Measurements from ENCODE around the gene A3GALT2. TPM values are rescaled to one million over a fixed set of nuclear protein-coding genes. Genes with fewer than 3 reads are reported as not detected.

The A3GALT2 gene
- polyA plus RNA-seq, 1 donor from 2014 or later: 0.35 TPM

- H3K4me2 ChIP-seq (ENCODE audit: low read length): peak overlapping the region; percentile 96
- H3K4me3 ChIP-seq (ENCODE audit: low read length): peak overlapping the region; percentile 73
- TF ChIP-seq MXI1 (conservative IDR thresholded peaks at IDR 0.05; ENCODE audit: poor library complexity, severe bottlenecking): peak; percentile 68
- peak; percentile 28 for TF ChIP-seq RAD21 (conservative IDR thresholded peaks at IDR 0.05)
- peak; percentile 54 for TF ChIP-seq SMC3 (conservative IDR thresholded peaks at IDR 0.05; ENCODE audit: poor library complexity)
- no peak for TF ChIP-seq CTCF (IDR thresholded peaks at IDR 0.05; ENCODE audit: poor library complexity, severe bottlenecking)
- peak; percentile 89 for TF ChIP-seq POLR2AphosphoS5 (IDR thresholded peaks at IDR 0.05)
- TF ChIP-seq TAF1 (IDR thresholded peaks at IDR 0.05; ENCODE audit: low read depth): no peak
- TF ChIP-seq REST (IDR thresholded peaks at IDR 0.05; ENCODE audit: borderline replicate concordance): no peak
- H3K36me3 ChIP-seq (ENCODE audit: insufficient read depth, low read length): peaks cover 9% of the 10 kb centered on the region
- peak overlapping the region; percentile 57 for H2AFZ ChIP-seq (ENCODE audit: low read depth, low read length)
- H3K9ac ChIP-seq (ENCODE audit: low read length): peak overlapping the region; percentile 88
- H3K27ac ChIP-seq (ENCODE audit: low read length): peak overlapping the region; percentile 95
- H3K9me3 ChIP-seq (ENCODE audit: low read length): no peaks in the 10 kb centered on the region
- no peaks in the 10 kb centered on the region for H3K27me3 ChIP-seq (ENCODE audit: insufficient read depth, low read depth, low read length)
- no peaks in the 10 kb centered on the region for H3K9me2 ChIP-seq (ENCODE audit: insufficient read depth, low read length)
- H4K20me1 ChIP-seq (ENCODE audit: insufficient read depth): peaks cover 2% of the 10 kb centered on the region
- no peaks in the 10 kb centered on the region for H3F3A ChIP-seq (ENCODE audit: insufficient read depth, low read length, poor library complexity, severe bottlenecking)
- peaks cover 52% of the 10 kb centered on the region for H3K79me2 ChIP-seq (replicated peaks; ENCODE audit: insufficient read depth, low read length)
Measured at GRCh38 chr1:33349778-33350610, 29.1 kb upstream of the A3GALT2 start.

- no peaks in the 10 kb centered on the region for H3K9me2 ChIP-seq (ENCODE audit: insufficient read depth, low read length)
- no peaks in the 10 kb centered on the region for H3F3A ChIP-seq (ENCODE audit: insufficient read depth, low read length, poor library complexity, severe bottlenecking)
- peak overlapping the region; percentile 86 for H3K4me3 ChIP-seq (ENCODE audit: low read length)
- H3K36me3 ChIP-seq (ENCODE audit: insufficient read depth, low read length): peaks cover 4% of the 10 kb centered on the region
- H3K4me2 ChIP-seq (ENCODE audit: low read length): peak overlapping the region; percentile 95
- peaks cover 6% of the 10 kb centered on the region for H4K20me1 ChIP-seq (ENCODE audit: insufficient read depth)
- peak overlapping the region; percentile 85 for H3K27ac ChIP-seq (ENCODE audit: low read length)
- H3K9me3 ChIP-seq (ENCODE audit: low read length): no peaks in the 10 kb centered on the region
- H3K9ac ChIP-seq (ENCODE audit: low read length): peak overlapping the region; percentile 84
- peak; percentile 12 for TF ChIP-seq POLR2AphosphoS5 (IDR thresholded peaks at IDR 0.05)
- TF ChIP-seq RAD21 (conservative IDR thresholded peaks at IDR 0.05): no peak
- TF ChIP-seq MXI1 (conservative IDR thresholded peaks at IDR 0.05; ENCODE audit: poor library complexity, severe bottlenecking): peak; percentile 12
- H3K79me2 ChIP-seq (replicated peaks; ENCODE audit: insufficient read depth, low read length): peaks cover 60% of the 10 kb centered on the region
- H3K27me3 ChIP-seq (ENCODE audit: insufficient read depth, low read depth, low read length): no peaks in the 10 kb centered on the region
- H2AFZ ChIP-seq (ENCODE audit: low read depth, low read length): no peak overlapping the region
Measured at GRCh38 chr1:33349081-33349759, 28.3 kb upstream of the A3GALT2 start.
